ENCODE data around the gene SLC19A1.

Gene SLC19A1

DNA sequence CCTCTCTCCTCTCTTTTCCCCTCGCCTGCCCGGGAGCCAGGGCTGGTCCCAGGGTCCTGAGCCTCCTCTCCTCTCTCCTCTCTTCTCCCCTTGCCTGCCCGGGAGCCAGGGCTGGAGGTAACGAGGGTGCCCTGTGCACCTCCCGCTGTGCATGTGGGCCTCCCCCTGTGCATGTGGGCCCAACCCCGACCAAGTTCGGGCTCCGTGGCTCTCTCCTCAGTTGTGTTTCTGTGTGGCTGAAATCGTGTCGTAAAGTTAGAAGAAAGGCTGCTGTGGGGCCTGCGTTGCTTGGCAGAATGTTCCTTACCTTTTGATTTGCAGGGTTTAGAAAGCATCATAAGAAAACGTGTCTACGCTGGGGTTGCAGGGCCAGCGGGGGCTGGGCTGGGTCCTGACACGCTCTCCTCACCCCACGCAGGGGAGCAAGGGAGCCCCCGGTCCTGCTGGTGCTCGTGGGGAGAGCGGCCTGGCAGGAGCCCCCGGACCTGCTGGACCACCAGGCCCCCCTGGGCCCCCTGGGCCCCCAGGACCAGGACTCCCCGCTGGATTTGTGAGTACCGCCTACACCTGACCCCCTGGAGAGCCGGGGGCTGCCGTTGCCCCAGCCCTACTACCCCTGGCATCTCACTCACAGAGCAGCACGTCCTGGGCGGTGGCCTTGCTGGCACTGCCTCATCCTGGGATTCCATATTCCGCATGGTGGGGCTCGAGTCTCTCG lies 55.6 kb downstream of the SLC19A1 start:
- H3K4me2 ChIP-seq (ENCODE audit: insufficient read depth, low read length) = no peak overlapping the region
- no peak overlapping the region for H3K9ac ChIP-seq (ENCODE audit: low read depth, low read length)
- no peak overlapping the region for H3K4me3 ChIP-seq (ENCODE audit: low read depth in 1 of 2, low read length in 2 of 2)
- H3K9me3 ChIP-seq (ENCODE audit: insufficient read depth, low read length, severe bottlenecking) = no peaks in the 10 kb centered on the region
- no peak overlapping the region for H3K27ac ChIP-seq (ENCODE audit: low read length)
- DNase-seq = no peak
- H3K36me3 ChIP-seq (ENCODE audit: insufficient read depth, low read length) = no peaks in the 10 kb centered on the region
- H2AFZ ChIP-seq (ENCODE audit: low read depth, low read length) = no peak overlapping the region
- no peaks in the 10 kb centered on the region for H3K27me3 ChIP-seq (ENCODE audit: insufficient read depth, low read length, poor library complexity)
- H4K20me1 ChIP-seq (ENCODE audit: insufficient read depth, low read length) = no peaks in the 10 kb centered on the region
- no peak for TF ChIP-seq EZH2 (IDR thresholded peaks at IDR 0.05; ENCODE audit: borderline replicate concordance, low read depth, low read length, severe bottlenecking)
- TF ChIP-seq, protein P1, sequence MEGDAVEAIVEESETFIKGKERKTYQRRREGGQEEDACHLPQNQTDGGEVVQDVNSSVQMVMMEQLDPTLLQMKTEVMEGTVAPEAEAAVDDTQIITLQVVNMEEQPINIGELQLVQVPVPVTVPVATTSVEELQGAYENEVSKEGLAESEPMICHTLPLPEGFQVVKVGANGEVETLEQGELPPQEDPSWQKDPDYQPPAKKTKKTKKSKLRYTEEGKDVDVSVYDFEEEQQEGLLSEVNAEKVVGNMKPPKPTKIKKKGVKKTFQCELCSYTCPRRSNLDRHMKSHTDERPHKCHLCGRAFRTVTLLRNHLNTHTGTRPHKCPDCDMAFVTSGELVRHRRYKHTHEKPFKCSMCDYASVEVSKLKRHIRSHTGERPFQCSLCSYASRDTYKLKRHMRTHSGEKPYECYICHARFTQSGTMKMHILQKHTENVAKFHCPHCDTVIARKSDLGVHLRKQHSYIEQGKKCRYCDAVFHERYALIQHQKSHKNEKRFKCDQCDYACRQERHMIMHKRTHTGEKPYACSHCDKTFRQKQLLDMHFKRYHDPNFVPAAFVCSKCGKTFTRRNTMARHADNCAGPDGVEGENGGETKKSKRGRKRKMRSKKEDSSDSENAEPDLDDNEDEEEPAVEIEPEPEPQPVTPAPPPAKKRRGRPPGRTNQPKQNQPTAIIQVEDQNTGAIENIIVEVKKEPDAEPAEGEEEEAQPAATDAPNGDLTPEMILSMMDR (IDR thresholded peaks at IDR 0.05; ENCODE audit: borderline replicate concordance, extremely low read depth, low read length, poor library complexity, severe bottlenecking) = no peak
- H3K79me2 ChIP-seq (ENCODE audit: insufficient read depth, low read length) = no peaks in the 10 kb centered on the region
- ATAC-seq (ENCODE audit: insufficient read depth, low read depth) = no peak
- no peaks in the 10 kb centered on the region for H3K4me1 ChIP-seq (ENCODE audit: insufficient read depth, low read length)

DNA sequence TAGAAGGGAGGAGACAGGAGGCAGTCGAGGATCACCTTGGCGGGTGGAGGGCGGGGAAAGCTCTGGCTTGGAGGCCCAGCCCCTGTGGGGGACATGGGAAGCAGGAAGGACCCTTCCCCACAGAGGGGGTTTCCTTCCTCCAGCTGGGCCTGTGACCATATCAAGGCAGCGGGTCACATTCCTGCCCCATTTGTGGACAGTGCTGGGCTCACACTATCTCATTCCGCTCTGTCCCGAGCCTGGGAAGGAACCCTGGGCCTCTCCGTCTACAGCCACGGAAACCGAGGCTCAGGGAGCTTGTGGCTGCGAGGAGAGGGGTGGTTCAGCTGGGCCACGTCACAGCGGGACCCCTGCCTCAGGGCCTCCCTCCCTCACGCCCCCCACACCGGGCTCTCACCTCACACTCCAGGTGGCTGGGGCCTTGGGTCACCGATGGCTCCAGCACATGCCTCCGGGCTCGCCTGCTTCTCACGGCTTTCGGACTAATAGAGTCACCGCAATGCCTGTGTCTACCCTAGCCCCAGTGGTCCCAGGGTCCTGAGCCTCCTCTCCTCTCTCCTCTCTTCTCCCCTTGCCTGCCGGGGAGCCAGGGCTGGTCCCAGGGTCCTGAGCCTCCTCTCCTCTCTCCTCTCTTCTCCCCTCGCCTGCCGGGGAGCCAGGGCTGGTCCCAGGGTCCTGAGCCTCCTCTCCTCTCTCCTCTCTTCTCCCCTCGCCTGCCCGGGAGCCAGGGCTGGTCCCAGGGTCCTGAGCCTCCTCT lies 56.4 kb downstream of the SLC19A1 start:
- no peak for ATAC-seq (ENCODE audit: insufficient read depth, low read depth)
- Histone ChIP-seq H3K36me3 (ENCODE audit: insufficient read depth, low read length) (no peaks in the 10 kb centered on the region), H2AFZ (ENCODE audit: low read depth, low read length) (no peak overlapping the region), H3K27ac (ENCODE audit: low read length) (no peak overlapping the region), H3K9ac (ENCODE audit: low read depth, low read length) (no peak overlapping the region), H3K79me2 (ENCODE audit: insufficient read depth, low read length) (no peaks in the 10 kb centered on the region), H3K4me3 (ENCODE audit: low read depth in 1 of 2, low read length in 2 of 2) (no peak overlapping the region), H3K4me2 (ENCODE audit: insufficient read depth, low read length) (no peak overlapping the region), H3K4me1 (ENCODE audit: insufficient read depth, low read length) (no peaks in the 10 kb centered on the region), H3K27me3 (ENCODE audit: insufficient read depth, low read length, poor library complexity) (no peaks in the 10 kb centered on the region), H3K9me3 (ENCODE audit: insufficient read depth, low read length, severe bottlenecking) (no peaks in the 10 kb centered on the region), H4K20me1 (ENCODE audit: insufficient read depth, low read length) (no peaks in the 10 kb centered on the region)
- no peak for TF ChIP-seq EZH2 (IDR thresholded peaks at IDR 0.05; ENCODE audit: borderline replicate concordance, low read depth, low read length, severe bottlenecking)
- TF ChIP-seq, protein P1 (IDR thresholded peaks at IDR 0.05; ENCODE audit: borderline replicate concordance, extremely low read depth, low read length, poor library complexity, severe bottlenecking) = no peak
- no peak for DNase-seq

DNA sequence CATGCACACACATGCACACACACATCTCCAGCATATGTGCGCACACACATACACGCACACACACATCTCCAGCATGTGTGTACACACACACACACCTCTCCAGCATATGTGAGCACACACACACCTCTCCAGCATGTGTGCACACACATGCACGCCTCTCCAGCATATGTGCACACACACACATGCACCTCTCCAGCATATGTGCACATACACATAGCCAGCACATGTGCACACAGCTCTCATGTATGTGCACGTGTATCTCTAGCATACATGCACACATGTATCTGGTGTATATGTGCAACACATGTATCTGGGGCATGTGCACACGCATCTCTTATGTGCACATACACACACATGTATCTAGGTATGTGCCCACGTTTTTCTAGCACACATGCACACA lies 57.9 kb downstream of the SLC19A1 start:
- Histone ChIP-seq H3K79me2 (ENCODE audit: insufficient read depth, low read length) (no peaks in the 10 kb centered on the region), H3K27me3 (ENCODE audit: insufficient read depth, low read length, poor library complexity) (no peaks in the 10 kb centered on the region), H2AFZ (ENCODE audit: low read depth, low read length) (no peak overlapping the region), H3K4me3 (ENCODE audit: low read depth in 1 of 2, low read length in 2 of 2) (no peak overlapping the region), H3K4me2 (ENCODE audit: insufficient read depth, low read length) (no peak overlapping the region), H3K9me3 (ENCODE audit: insufficient read depth, low read length, severe bottlenecking) (no peaks in the 10 kb centered on the region), H4K20me1 (ENCODE audit: insufficient read depth, low read length) (no peaks in the 10 kb centered on the region), H3K9ac (ENCODE audit: low read depth, low read length) (no peak overlapping the region), H3K27ac (ENCODE audit: low read length) (no peak overlapping the region), H3K36me3 (ENCODE audit: insufficient read depth, low read length) (no peaks in the 10 kb centered on the region), H3K4me1 (ENCODE audit: insufficient read depth, low read length) (no peaks in the 10 kb centered on the region)
- DNase-seq = no peak
- TF ChIP-seq EZH2 (IDR thresholded peaks at IDR 0.05; ENCODE audit: borderline replicate concordance, low read depth, low read length, severe bottlenecking) = no peak
- TF ChIP-seq, protein P1 (IDR thresholded peaks at IDR 0.05; ENCODE audit: borderline replicate concordance, extremely low read depth, low read length, poor library complexity, severe bottlenecking) = no peak
- ATAC-seq (ENCODE audit: insufficient read depth, low read depth) = no peak
